NCI-H82 treated with DMSO at 0.1 percent for 48 hours (cell line): ENCODE measurements around the gene EAPP.
"Not testable (repeated sequence)": the region's sequence is repeated elsewhere in the genome, so short reads cannot be mapped to it uniquely, and the experiment has no call there.

Experiments
- DNase-seq: peaks from one replicate; lab custom pipeline; 2025; ENCODE audit not compliant: unreplicated experiment; lab: John Stamatoyannopoulos, UW

Gene EAPP, protein sequence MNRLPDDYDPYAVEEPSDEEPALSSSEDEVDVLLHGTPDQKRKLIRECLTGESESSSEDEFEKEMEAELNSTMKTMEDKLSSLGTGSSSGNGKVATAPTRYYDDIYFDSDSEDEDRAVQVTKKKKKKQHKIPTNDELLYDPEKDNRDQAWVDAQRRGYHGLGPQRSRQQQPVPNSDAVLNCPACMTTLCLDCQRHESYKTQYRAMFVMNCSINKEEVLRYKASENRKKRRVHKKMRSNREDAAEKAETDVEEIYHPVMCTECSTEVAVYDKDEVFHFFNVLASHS

DNA sequence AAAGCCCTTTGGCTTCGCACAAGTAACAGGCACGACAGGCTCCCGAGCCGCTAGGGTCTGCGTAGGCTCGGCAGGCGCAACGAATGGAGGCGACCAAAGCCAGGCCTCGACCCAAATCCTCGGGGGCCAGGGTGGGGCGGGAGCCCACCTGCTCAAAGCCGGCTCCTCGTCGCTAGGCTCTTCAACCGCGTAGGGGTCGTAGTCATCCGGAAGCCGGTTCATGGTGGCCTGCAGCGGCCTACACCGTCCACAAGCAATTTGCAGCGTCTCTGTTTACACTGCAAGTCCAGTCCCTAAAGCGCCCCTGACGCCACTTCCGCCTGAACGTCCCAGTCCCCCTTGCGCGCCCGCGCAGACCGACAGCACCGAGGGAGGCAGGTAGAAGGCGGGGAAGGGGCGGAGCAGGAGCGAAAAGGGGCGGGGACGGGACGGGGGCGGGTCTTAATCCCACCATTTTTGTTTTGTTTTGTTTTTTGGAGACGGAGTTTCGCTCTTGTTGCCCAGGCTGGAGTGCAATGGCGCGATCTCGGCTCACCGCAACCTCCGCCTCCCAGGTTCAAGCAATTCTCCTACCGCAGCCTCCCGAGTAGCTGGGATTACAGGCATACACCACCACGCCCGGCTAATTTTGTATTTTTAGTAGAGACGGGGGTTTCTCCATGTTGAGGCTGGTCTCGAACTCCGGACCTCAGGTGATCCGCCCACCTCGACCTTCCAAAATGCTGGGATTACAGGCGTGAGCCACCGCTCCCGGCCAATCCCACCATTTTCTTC lies at the start of gene EAPP:
Gene EAPP, minus strand, starts transcription at position 295 of the 774 bp plus-strand sequence. Its CDS starts 73 bp downstream, at position 222.
- no peak for DNase-seq

- DNase-seq, result no peak
Observed at GRCh38 chr14:34583525-34583924, 44.0 kb upstream of the EAPP start.

DNA sequence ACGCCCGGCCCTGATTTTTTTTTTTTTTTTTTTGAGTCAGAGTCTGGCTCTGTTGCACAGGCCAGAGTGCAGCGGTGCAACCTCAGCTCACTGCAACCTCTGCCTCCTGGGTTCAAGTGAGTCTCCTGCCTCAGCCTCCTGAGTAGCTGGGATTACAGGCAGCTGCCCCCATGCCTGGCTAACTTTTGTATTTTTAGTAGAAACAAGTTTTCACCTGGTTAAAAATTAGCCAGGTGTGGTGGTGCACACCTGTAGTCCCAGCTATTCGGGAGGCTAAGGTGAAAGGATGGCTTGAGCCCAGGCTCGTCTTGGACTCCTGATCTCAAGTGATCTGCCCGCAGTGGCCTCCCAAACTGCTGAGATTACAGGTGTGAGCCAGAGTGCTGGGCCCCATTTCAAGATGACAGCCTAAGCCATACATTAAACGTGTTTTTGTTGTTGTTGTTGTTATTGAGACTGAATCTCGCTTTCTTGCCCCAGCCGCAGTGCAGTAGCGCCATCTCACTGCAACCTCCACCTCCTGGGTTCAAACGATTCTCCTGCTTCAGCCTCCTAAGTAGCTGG lies 42.7 kb upstream of the EAPP start:
- DNase-seq, result no peak

DNA sequence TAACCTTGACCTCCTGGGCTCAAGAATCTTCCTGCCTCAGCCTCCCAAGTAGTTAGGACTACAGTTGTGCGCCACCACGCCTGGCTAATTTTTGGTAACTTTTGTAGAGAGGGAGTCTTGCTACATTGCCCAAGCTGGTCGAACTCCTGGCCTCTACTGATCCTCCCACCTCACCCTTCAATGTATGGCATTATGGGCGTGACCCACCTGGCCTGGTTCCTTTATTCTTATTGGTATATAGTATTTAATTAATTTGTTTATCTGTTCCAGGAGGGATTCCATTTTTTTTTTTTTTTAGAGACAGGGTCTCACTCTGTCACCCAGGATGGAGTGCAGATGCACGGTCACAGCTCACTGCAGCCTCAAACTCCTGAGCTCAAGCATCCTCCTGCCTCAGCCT lies 40.9 kb upstream of the EAPP start:
- no peak for DNase-seq

DNA sequence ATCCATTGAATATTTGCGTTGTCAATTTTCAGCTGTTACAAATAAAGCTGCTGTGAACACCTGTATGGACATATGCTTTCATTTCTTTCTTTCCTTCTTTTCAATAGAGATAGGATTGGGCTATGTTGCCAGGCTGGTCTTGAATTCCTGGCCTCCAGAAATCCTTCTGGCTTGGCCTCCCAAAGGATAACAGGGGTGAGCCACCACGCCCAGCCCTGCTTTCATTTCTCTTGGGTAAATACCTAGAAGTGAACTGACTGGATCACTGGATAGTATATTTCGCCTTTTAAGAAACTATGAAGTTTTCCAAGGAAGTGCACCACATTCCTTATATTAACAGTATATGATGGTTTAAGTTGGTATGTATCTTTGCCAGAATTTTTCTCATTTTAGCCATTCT lies 32.3 kb upstream of the EAPP start:
- no peak for DNase-seq

DNA sequence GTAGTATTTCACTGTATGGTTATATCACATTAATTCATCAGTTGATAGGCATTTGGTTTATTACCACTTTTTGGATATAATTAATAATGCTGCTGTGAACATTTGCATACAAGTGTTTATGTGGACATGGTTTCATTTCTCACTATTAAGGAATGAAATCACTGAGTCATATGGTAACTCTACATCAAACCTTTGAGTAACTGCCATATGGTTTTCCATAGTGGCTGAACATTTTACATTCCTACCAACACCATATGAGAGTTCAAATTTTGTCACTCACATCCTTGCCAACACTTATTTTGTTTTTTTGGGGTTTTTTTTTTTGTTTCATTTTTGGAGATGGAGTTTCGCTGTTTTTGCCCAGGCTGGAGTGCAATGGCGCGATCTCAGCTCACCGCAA lies 30.2 kb upstream of the EAPP start:
- DNase-seq, result no peak

DNA sequence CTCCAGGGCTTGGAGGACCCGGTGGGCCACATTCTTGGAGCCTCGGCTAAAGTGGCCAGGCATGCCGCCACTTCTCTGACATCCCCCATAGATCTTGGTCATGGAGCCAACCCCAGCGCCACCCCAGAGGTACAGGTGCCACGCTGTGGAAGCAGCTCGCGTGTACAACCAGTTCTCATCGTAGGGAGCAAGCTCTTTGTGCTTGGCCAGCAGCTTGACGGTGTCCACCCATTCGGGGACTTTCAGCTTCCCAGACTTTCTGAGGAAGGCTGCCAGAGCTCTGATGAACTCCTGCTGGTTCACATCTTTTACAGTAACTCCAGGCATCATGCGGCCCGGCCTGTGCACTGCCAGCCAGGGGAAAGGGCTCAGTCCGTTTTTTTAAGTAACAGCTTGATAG lies 29.3 kb upstream of the EAPP start:
- DNase-seq, result no peak

- DNase-seq, result no peak
Observed at GRCh38 chr14:34562776-34563150, 23.3 kb upstream of the EAPP start.

DNA sequence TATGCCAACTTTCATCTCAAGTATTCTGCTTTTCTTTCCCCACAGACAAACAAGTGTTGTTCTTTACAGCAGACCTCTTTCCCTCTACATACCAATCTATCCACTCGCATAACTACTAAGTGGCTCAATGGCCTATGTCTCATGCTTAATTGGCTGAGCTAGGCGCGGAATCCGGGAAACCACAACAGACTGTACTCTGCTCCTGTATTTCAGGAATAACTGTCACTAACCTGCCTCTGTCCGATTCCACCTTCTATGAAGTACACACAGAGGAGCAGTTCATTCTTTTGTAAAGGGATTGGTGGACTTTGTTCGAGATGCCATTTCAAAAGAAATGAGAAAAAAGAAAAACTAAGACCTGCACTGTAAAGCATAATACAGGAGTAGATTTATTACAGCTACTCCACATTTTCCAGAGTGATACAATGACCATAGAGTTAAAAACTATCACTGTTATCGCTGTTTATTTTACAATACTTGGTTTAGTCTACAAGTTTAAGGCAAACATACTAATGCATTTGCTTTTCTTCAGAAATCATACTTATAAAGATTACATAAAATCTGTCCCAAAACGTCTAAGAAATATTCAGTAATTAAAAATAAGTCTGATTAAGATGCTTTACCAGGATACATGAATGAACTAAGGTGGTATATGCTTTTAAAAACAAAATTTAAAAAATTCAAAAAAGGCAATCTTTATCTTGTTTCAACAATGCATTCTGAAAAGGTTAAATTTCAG lies 22.7 kb upstream of the EAPP start:
- DNase-seq, result not testable (repeated sequence)

- not testable (repeated sequence) for DNase-seq
Observed at GRCh38 chr14:34556498-34556829, 17.0 kb upstream of the EAPP start.

GRCh38 chr14:34555583-34556497 lies 16.3 kb upstream of the EAPP start:
- not testable (repeated sequence) for DNase-seq

GRCh38 chr14:34554540-34555250 lies 15.2 kb upstream of the EAPP start:
- DNase-seq, result no peak

GRCh38 chr14:34549276-34549966 lies 9.9 kb upstream of the EAPP start:
- DNase-seq, result not testable (repeated sequence)

GRCh38 chr14:34548472-34548981 lies 9.0 kb upstream of the EAPP start:
- no peak for DNase-seq

GRCh38 chr14:34547136-34547520 lies 7.6 kb upstream of the EAPP start:
- not testable (repeated sequence) for DNase-seq

DNA sequence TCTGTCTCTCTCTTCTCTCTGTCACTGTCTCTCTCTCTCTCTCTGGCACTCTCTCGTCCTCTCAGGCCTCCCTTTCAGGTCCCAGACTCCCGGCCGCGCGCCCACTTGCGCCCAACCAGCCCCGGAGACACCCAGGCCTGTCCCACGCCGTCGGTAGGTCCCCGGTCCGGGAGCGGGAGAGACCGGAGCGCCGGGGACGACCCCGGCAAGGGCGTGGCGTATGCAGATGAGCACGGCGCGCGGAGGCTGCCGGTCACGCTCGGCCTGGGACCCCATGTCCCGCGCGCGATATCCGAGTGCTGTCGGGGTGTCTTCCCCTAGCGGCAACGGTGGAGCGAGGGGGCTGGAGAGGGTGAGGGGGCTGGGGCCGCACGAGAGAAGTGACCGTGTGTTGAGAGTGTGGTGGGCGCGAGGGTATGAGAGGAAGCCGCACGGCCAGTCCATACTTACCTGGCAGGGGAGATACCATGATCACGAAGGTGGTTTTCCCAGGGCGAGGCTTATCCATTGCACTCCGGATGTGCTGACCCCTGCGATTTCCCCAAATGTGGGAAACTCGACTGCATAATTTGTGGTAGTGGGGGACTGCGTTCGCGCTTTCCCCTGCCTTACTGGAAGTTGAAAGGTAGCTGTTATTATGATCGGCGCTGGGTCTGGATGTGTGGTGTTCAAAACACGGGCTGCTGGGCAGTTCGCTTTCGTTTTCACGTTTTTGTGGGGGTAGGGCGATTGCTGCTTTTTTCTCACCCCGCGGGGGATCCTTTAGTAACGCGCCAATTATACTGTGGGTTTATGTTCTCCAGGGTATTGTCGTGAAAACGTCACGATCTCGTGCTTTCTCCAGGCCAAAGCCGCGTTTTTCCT lies 7.0 kb upstream of the EAPP start:
- DNase-seq, result not testable (repeated sequence)

DNA sequence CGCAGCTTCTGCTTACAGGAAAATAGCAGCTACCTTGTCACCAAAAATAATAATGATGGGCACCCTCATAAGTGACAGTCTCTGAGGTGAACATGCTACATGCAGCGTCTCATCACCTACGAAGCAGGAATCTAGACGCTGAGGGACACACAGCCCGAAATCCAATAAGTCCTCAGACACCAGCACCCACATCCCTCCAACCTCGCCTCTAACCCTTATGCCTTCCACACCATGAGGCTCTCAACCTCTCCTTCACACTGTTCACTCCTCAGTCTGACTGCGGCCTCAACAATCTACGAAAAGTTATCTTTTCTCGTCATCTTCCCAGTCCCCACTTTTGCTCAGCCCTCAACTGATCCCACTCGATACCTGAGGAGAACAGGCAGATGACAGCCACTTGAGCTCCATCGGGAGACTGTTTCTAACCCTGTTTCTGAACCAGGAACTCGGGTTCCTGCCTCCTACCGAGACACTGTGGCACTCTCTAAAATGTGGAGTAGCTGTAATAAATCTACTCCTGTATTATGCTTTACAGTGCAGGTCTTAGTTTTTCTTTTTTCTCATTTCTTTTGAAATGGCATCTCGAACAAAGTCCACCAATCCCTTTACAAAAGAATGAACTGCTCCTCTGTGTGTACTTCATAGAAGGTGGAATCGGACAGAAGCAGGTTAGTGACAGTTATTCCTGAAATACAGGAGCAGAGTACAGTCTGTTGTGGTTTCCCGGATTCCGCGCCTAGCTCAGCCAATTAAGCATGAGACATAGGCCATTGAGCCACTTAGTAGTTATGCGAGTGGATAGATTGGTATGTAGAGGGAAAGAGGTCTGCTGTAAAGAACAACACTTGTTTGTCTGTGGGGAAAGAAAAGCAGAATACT lies 919 bp upstream of the EAPP start:
- not testable (repeated sequence) for DNase-seq
